MCF 10A (cell line): ENCODE measurements around the gene TATDN3. TPM values are rescaled to one million over a fixed set of nuclear protein-coding genes. Genes with fewer than 3 reads are reported as not detected.

Source experiments
- BruUV-seq: library from RNA; stranded (reverse); fragments of 400-500 nt; replicated peaks from 2 replicates; lab custom pipeline; 2021; lab: Mats Ljungman, UMichigan
- CTCF ChIA-PET: fragments of 300-600 bp; sonication (Branson Sonifier 250); formaldehyde crosslinking; extraction: SDS; loops from one replicate; lab custom pipeline; 2021; ENCODE audit warnings: antibody characterized with exemption, inconsistent platforms; lab: Yijun Ruan, JAX
- POLR2A ChIA-PET: fragments of 300-600, 350-650 bp; sonication (Branson Sonifier 250); formaldehyde crosslinking; extraction: SDS; loops from one replicate; lab custom pipeline; 2020; ENCODE audit warnings: antibody characterized with exemption, inconsistent platforms; lab: Yijun Ruan, JAX
- DNase-seq: peaks from one replicate; pipeline ENCODE4 v3.0.0-alpha.2; 2018; ENCODE audit not compliant: unreplicated experiment
- H3K27ac Mint-ChIP-seq: one replicate; pipeline ENCODE4 v1.8.0; 2022; ENCODE audit warnings: mild to moderate bottlenecking, low read depth, mixed read lengths; ENCODE audit not compliant: unreplicated experiment
- H3K27me3 Mint-ChIP-seq: one replicate; pipeline ENCODE4 v1.8.0; 2022; ENCODE audit warnings: mixed read lengths; ENCODE audit not compliant: insufficient read depth, unreplicated experiment
- H3K36me3 Mint-ChIP-seq: one replicate; pipeline ENCODE4 v1.8.0; 2022; ENCODE audit warnings: mild to moderate bottlenecking, moderate library complexity, mixed read lengths; ENCODE audit not compliant: insufficient read depth, unreplicated experiment
- H3K4me1 Mint-ChIP-seq: one replicate; pipeline ENCODE4 v1.8.0; 2022; ENCODE audit warnings: mixed read lengths; ENCODE audit not compliant: insufficient read depth, unreplicated experiment
- H3K4me3 Mint-ChIP-seq: one replicate; pipeline ENCODE4 v1.8.0; 2022; ENCODE audit warnings: mild to moderate bottlenecking, moderate library complexity, mixed read lengths; ENCODE audit not compliant: unreplicated experiment
- H3K9me3 Mint-ChIP-seq: one replicate; pipeline ENCODE4 v1.8.0; 2022; ENCODE audit warnings: mixed read lengths; ENCODE audit not compliant: unreplicated experiment
- intact Hi-C: fragments of 100-400 bp; cut with micrococcal nuclease; formaldehyde crosslinking; loops from 2 replicates; pipeline ENCODE4 v1.14.1; 2022
- total RNA-seq: library from RNA; stranded (reverse); gene quantifications from 2 replicates; pipeline ENCODE4 v1.2.3, GENCODE V29; 2022
- TF ChIP-seq, protein P1 (sequence below): fragments of 200-600 bp; IDR thresholded peaks from one replicate; pipeline ENCODE4 v1.8.0; 2022; ENCODE audit warnings: antibody characterized with exemption, mild to moderate bottlenecking; ENCODE audit not compliant: unreplicated experiment

TATDN3 gene
- total RNA-seq, 1 experiment from 2014 or later, result 31.5 TPM

DNA sequence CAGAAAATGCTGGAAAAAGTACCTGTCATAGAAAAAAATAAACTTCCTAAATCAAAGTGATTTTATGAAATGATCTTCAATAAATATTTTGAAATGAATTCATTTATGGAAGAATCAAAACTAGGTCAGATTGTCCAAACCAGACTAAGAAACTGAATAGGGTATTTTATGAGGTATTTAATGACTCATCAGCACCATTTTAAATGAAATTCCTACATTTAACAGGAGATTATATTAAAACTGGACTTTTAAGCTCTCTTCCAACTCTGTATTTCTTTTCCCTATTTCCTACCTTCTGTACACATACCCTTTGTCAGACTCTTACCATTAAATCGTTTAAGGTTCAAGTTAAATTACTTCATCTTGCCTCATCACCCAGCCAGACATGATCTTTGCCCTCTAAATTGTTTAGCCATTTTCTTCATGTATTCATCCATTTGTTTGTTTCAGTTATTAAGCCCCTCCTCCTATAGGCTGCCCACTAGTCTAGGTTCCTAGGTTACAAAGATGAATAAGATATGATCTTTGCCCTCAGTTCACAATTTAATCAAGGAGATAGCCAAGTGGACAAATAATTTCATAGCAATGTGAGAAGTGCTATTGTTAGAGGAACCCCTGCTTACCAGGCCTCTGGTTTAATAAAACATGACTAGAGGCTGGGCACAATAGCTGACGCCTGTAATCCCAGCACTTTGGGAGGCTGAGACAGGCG is 25.0 kb downstream of the TATDN3 start:
- peaks cover 5% of the 10 kb centered on the region for H3K4me1 Mint-ChIP-seq
- BruUV-seq, result no TSS peak
- CTCF ChIA-PET, result interaction anchor here (0.6 to 1.9 kb wide), 7 partner anchors 16 to 178 kb away, joined by 3 to 8 read pairs (median 4); partner anchors contain the start of gene NSL1
- H3K27ac Mint-ChIP-seq, result no peak overlapping the region
- H3K36me3 Mint-ChIP-seq, result peaks cover 9% of the 10 kb centered on the region
- no peak overlapping the region for H3K4me3 Mint-ChIP-seq
- DNase-seq, result no peak
- no peaks in the 10 kb centered on the region for H3K27me3 Mint-ChIP-seq
- intact Hi-C loops, result loop anchor here (10.0 kb wide), 1 partner anchor 258 kb away; no protein-coding TSS in a partner anchor
- H3K9me3 Mint-ChIP-seq, result no peaks in the 10 kb centered on the region
- POLR2A ChIA-PET, result interaction anchor here (1.1 kb wide), 1 partner anchor 22 kb away, joined by 3 read pairs; no protein-coding TSS in a partner anchor
- TF ChIP-seq, protein P1, sequence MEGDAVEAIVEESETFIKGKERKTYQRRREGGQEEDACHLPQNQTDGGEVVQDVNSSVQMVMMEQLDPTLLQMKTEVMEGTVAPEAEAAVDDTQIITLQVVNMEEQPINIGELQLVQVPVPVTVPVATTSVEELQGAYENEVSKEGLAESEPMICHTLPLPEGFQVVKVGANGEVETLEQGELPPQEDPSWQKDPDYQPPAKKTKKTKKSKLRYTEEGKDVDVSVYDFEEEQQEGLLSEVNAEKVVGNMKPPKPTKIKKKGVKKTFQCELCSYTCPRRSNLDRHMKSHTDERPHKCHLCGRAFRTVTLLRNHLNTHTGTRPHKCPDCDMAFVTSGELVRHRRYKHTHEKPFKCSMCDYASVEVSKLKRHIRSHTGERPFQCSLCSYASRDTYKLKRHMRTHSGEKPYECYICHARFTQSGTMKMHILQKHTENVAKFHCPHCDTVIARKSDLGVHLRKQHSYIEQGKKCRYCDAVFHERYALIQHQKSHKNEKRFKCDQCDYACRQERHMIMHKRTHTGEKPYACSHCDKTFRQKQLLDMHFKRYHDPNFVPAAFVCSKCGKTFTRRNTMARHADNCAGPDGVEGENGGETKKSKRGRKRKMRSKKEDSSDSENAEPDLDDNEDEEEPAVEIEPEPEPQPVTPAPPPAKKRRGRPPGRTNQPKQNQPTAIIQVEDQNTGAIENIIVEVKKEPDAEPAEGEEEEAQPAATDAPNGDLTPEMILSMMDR, result no peak

GRCh38 chr1:212819726-212820125 is 28.0 kb downstream of the TATDN3 start:
- CTCF ChIA-PET, result interaction anchor here (0.7 to 2.8 kb wide), 2 partner anchors 25 to 175 kb away, joined by 4 to 17 read pairs; no protein-coding TSS in a partner anchor
- intact Hi-C loops, result loop anchor here (10.0 kb wide), 1 partner anchor 255 kb away; no protein-coding TSS in a partner anchor
- POLR2A ChIA-PET, result interaction anchor here (0.6 to 2.6 kb wide), 3 partner anchors 28 to 1000 kb away, joined by 3 to 16 read pairs (median 3); partner anchors contain the start of genes FLVCR1, NSL1 and TATDN3

GRCh38 chr1:212820969-212821368 is 29.3 kb downstream of the TATDN3 start:
- CTCF ChIA-PET, result interaction anchor here (0.6 to 2.8 kb wide), 4 partner anchors 13 to 1754 kb away, joined by 3 to 17 read pairs (median 3); no protein-coding TSS in a partner anchor

More at GRCh38 chr1:212819726-212820125, 28.0 kb downstream of the TATDN3 start:
- Mint-ChIP-seq H3K27ac (no peak overlapping the region), H3K36me3 (peaks cover 3% of the 10 kb centered on the region), H3K27me3 (no peaks in the 10 kb centered on the region), H3K4me1 (peaks cover 5% of the 10 kb centered on the region), H3K4me3 (no peak overlapping the region), H3K9me3 (peaks cover 7% of the 10 kb centered on the region)
- DNase-seq, result no peak
- no TSS peak for BruUV-seq
- TF ChIP-seq, protein P1, result no peak

More at GRCh38 chr1:212820969-212821368, 29.3 kb downstream of the TATDN3 start:
- Mint-ChIP-seq H3K4me1 (peaks cover 5% of the 10 kb centered on the region), H3K9me3 (peaks cover 15% of the 10 kb centered on the region), H3K27me3 (no peaks in the 10 kb centered on the region), H3K27ac (no peak overlapping the region), H3K4me3 (no peak overlapping the region), H3K36me3 (no peaks in the 10 kb centered on the region)
- DNase-seq, result no peak
- POLR2A ChIA-PET, result interaction anchor here (2.6 kb wide), 1 partner anchor 37 kb away, joined by 16 read pairs; the partner anchor contains the start of gene FLVCR1
- intact Hi-C loops, result no loop called here
- no TSS peak for BruUV-seq
- TF ChIP-seq, protein P1, result no peak
